GM12801 (cell line): ENCODE measurements around the gene ZNF808.

Experiments used
- CTCF ChIP-seq: IDR thresholded peaks from one replicate; pipeline ENCODE4 v1.5.1; 2011; ENCODE audit warnings: control low read depth; ENCODE audit not compliant: insufficient read length; ENCODE audit errors: extremely low read depth

The ZNF808 gene

DNA sequence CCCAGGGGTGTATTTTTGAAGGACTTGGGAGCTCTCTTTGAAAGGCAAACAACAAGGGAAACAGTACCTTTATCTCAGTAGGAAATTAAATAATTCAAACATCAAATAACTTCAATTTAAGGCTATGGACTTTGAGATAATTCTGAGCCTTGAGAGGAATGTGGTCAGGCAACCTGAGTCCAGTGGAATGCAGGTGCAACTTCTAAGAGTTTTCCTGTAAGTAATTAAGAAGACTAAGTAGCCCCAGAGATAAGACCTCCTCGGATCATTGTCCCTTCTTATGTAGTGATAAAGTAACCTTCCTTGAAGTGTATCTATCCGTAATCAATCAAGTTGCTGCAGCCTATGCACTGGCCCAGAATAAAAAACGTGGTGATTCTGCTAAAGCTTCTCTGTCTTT lies 71.8 kb downstream of the ZNF808 start:
- TF ChIP-seq CTCF: no peak

DNA sequence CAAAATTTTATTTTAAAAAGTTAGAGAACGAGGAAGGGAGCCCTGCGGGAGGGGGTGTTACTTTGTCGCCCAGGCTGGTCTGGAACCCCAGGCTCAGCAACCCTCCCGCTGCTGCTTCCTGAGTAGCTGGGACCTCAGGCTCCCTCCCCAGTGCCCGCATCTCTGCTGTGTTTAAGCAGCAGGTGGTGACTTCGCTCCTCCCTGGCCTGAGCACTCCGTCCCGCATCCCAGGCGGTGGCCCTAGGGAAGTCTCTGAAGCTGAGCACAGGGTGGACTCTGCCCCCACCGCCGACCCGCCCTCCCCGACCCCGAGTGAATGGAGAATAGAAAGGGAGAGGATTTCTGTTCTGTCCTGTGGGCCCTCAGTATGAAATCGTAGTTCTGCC lies 73.2 kb downstream of the ZNF808 start:
- TF ChIP-seq CTCF: no peak

DNA sequence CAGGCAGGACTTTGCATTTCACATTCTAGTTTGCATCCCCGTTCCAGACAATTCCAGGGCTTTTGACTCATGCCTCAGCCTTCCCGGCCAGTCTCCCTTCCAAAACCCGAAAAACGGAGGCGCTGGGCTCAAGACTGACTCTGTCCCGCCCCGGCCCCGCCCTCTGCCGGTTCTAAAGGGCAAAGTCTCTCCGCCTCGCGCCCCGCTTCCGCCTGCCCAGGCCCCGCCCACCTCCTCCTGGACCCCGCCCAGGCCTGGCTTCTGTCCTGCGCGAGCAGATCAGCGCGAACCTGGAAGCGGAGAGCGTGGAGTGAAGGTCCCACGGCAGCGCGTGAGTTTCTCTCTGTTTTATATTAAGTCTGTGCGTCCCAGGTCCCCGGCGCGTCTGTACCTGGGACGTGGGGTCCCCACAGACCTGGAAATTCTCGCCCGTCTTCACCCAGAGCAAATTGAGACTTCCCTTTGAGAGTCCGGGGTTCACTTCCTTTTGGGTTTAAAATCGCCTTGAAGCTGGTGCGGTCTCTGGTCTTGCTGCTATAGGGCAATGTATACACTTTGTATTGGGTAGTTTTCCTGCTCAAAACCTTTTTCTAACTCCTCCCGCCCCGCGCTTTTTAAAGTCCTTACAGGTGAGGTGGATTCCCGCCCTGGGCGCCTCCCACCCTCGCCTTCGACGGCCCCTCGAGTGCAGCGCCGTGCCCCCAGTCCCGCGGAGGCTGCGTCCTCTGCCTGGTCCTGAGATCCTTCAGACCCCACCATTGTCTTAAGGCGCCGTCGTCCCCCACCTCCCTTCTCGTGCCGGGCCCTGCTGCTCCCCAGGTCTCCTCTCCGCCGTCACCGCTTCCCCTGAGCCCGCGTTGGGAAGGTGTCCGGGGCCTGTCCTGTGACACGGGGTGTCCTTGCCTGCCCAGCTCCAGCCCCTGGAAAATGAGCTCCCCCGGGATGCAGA lies 73.8 kb downstream of the ZNF808 start:
- no peak for TF ChIP-seq CTCF

DNA sequence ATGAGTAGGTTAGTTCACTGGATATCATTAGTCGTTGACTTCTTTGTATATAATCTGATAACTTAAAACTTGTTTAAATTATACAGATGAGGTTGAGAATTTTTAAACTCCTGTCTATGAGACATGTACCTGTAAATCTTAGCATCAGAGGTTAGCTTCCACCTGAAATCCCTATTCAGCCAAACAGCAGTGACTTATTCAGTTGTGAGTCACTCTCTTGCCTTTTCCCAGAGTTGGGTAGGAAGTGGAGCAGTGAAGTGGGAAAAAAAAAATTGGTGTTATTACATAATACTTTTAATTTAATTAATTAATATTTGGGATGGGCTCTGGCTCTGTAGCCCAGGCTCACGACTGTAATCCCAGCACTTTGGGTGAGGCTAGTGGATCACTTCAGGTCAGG lies 75.5 kb downstream of the ZNF808 start:
- TF ChIP-seq CTCF: no peak

DNA sequence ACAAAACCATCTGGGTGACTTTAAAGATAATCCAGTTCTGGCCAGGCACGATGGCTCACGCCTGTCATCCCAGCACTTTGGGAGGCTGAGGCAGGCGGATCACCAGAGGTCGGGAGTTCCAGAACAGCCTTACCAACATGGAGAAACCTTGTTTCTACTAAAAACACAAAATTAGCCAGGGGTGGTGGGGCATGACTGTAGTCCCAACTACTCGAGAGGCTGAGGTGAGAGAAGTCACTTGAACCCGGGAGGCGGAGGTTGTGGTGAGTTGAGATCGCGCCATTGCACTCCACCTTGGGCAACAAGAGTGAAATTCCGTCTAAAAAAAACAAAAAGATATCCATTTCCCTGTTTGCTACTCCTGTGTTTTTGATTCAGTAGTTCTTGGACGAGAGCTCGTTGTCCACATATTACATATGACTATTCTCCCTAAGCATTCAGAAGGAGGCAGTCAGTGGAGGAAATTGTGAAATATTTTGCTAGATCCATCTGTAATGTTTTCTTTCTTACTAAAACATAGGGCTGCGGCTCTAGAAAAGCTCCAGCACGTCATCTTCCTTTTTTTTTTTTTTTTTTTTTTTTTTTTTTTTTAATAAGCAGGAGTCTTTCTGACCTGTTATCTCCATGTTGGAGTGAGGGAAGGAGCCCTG lies 76.2 kb downstream of the ZNF808 start:
- TF ChIP-seq CTCF: no peak
